GM12878 (cell line): ENCODE measurements around the gene NAA38.

Experiments
- CTCF ChIP-seq, 3 experiments: IDR thresholded peaks in 2 of 3; conservative IDR thresholded peaks in 1 of 3; 2 replicates each; pipeline ENCODE4 v1.5.1; 2011; ENCODE audit warnings: low read depth in 3 of 3, low read length in 3 of 3, mild to moderate bottlenecking in 3 of 3, control low read depth in 2 of 3, moderate library complexity in 2 of 3, inconsistent platforms in 1 of 3, mixed read lengths in 1 of 3; ENCODE audit not compliant: control insufficient read depth in 2 of 3, insufficient read depth in 1 of 3; ENCODE audit errors: extremely low read depth in 1 of 3
- ETV6 ChIP-seq, 2 experiments: fragments of 450-650 bp in 1 of 2; IDR thresholded peaks in 1 of 2; conservative IDR thresholded peaks in 1 of 2; 2 replicates each; pipeline ENCODE4 v1.6.1; 2014; ENCODE audit warnings: antibody characterized with exemption in 1 of 2, borderline replicate concordance in 1 of 2, low read depth in 1 of 2, mild to moderate bottlenecking in 1 of 2, moderate library complexity in 1 of 2
- FOXM1 ChIP-seq: IDR thresholded peaks from 2 replicates; pipeline ENCODE4 v1.6.1; 2012; ENCODE audit warnings: low read depth, mild to moderate bottlenecking, inconsistent platforms, low read length, moderate library complexity
- GABPA ChIP-seq: IDR thresholded peaks from 2 replicates; pipeline ENCODE4 v1.6.1; 2014; ENCODE audit warnings: antibody characterized with exemption, low read depth, mild to moderate bottlenecking, inconsistent platforms
- JUND ChIP-seq: IDR thresholded peaks from 2 replicates; pipeline ENCODE4 v1.6.1; 2012; ENCODE audit warnings: low read depth, mild to moderate bottlenecking, low read length, improper control_type of control experiment, moderate library complexity
- NR2F1 ChIP-seq: fragments of 450-650 bp; conservative IDR thresholded peaks from 2 replicates; pipeline ENCODE4 v1.6.1; 2017; ENCODE audit warnings: mild to moderate bottlenecking
- RFX5 ChIP-seq: IDR thresholded peaks from 2 replicates; pipeline ENCODE4 v1.6.1; 2011; ENCODE audit warnings: low read depth, low read length, improper control_type of control experiment
- ZNF274 ChIP-seq: IDR thresholded peaks from one replicate; pipeline ENCODE4 v1.8.0; 2011; ENCODE audit not compliant: insufficient read length, insufficient read depth

- TF ChIP-seq RFX5, result no peak
- TF ChIP-seq NR2F1, result no peak
- no peak for TF ChIP-seq ZNF274
- no peak for TF ChIP-seq JUND
- no peak for TF ChIP-seq FOXM1
- TF ChIP-seq CTCF (IDR thresholded peaks at IDR 0.05 in 2 of 3, conservative IDR thresholded peaks at IDR 0.05 in 1 of 3; ENCODE audit: control insufficient read depth in 2 of 3, extremely low read depth in 1 of 3, insufficient read depth in 1 of 3, low read depth in 3 of 3, low read length in 3 of 3), result no peak
- TF ChIP-seq GABPA, result no peak
- TF ChIP-seq ETV6 (conservative IDR thresholded peaks at IDR 0.05 in 1 of 2, IDR thresholded peaks at IDR 0.05 in 1 of 2; ENCODE audit: borderline replicate concordance in 1 of 2, low read depth in 1 of 2), result no peak
These were observed 26.5 kb upstream of the NAA38 start for GRCh38 chr17:7883781-7884386.
